ENCODE measurements around the gene NR4A3. TPM values are rescaled to one million over a fixed set of nuclear protein-coding genes. Genes with fewer than 3 reads are reported as not detected.

NR4A3 gene
- total and polyA plus RNA-seq, 2 of the 13 experiments (the other 11 are each of a cell fraction or from before 2014, with no cell fraction given): 0.02 to 0.09 TPM

DNA sequence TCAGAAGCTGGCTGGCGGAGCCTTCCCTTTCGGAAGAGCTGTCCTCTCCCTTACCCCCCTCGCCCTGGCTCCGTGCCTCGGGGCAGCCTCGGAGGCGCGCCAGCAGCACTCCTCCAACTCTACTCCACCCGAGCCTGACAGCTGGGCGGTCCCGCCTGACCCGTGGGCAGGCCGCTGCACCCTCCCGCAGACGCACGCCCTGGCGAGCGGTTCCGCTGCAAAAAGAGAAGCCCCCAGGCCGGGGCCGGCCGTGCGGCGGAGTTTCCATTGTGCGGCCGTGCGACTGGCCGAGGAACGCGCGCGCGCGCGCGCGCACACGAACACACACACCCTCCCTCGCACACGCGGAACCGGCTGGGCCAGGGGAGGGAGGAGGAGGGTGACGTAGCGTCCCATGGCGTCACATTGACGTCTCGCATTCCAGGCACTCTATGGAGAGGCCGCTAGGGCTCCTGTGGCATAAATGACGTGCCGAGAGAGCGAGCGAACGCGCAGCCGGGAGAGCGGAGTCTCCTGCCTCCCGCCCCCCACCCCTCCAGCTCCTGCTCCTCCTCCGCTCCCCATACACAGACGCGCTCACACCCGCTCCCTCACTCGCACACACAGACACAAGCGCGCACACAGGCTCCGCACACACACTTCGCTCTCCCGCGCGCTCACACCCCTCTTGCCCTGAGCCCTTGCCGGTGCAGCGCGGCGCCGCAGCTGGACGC is at the start of gene NR4A3 (continued):
- TF ChIP-seq, protein P1, sequence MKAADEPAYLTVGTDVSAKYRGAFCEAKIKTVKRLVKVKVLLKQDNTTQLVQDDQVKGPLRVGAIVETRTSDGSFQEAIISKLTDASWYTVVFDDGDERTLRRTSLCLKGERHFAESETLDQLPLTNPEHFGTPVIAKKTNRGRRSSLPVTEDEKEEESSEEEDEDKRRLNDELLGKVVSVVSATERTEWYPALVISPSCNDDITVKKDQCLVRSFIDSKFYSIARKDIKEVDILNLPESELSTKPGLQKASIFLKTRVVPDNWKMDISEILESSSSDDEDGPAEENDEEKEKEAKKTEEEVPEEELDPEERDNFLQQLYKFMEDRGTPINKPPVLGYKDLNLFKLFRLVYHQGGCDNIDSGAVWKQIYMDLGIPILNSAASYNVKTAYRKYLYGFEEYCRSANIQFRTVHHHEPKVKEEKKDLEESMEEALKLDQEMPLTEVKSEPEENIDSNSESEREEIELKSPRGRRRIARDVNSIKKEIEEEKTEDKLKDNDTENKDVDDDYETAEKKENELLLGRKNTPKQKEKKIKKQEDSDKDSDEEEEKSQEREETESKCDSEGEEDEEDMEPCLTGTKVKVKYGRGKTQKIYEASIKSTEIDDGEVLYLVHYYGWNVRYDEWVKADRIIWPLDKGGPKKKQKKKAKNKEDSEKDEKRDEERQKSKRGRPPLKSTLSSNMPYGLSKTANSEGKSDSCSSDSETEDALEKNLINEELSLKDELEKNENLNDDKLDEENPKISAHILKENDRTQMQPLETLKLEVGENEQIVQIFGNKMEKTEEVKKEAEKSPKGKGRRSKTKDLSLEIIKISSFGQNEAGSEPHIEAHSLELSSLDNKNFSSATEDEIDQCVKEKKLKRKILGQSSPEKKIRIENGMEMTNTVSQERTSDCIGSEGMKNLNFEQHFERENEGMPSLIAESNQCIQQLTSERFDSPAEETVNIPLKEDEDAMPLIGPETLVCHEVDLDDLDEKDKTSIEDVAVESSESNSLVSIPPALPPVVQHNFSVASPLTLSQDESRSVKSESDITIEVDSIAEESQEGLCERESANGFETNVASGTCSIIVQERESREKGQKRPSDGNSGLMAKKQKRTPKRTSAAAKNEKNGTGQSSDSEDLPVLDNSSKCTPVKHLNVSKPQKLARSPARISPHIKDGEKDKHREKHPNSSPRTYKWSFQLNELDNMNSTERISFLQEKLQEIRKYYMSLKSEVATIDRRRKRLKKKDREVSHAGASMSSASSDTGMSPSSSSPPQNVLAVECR (CRISPR knock-in tag; IDR thresholded peaks at IDR 0.05; ENCODE audit: borderline replicate concordance): peak; percentile 71
- TF ChIP-seq ZNF329 (CRISPR knock-in tag; IDR thresholded peaks at IDR 0.05; ENCODE audit: low read depth): no peak
- TF ChIP-seq, protein P2, sequence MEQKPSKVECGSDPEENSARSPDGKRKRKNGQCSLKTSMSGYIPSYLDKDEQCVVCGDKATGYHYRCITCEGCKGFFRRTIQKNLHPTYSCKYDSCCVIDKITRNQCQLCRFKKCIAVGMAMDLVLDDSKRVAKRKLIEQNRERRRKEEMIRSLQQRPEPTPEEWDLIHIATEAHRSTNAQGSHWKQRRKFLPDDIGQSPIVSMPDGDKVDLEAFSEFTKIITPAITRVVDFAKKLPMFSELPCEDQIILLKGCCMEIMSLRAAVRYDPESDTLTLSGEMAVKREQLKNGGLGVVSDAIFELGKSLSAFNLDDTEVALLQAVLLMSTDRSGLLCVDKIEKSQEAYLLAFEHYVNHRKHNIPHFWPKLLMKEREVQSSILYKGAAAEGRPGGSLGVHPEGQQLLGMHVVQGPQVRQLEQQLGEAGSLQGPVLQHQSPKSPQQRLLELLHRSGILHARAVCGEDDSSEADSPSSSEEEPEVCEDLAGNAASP (CRISPR knock-in tag; IDR thresholded peaks at IDR 0.05; ENCODE audit: borderline replicate concordance): no peak
- peak; percentile 48; the same call in 1 of the 2 replicates for TF ChIP-seq ZNF598 (CRISPR knock-in tag; IDR thresholded peaks at IDR 0.05; ENCODE audit: borderline replicate concordance)
- TF ChIP-seq RNF2 (conservative IDR thresholded peaks at IDR 0.05; ENCODE audit: low read depth): no peak; the same call in 1 of the 2 replicates
- TF ChIP-seq, protein P3, sequence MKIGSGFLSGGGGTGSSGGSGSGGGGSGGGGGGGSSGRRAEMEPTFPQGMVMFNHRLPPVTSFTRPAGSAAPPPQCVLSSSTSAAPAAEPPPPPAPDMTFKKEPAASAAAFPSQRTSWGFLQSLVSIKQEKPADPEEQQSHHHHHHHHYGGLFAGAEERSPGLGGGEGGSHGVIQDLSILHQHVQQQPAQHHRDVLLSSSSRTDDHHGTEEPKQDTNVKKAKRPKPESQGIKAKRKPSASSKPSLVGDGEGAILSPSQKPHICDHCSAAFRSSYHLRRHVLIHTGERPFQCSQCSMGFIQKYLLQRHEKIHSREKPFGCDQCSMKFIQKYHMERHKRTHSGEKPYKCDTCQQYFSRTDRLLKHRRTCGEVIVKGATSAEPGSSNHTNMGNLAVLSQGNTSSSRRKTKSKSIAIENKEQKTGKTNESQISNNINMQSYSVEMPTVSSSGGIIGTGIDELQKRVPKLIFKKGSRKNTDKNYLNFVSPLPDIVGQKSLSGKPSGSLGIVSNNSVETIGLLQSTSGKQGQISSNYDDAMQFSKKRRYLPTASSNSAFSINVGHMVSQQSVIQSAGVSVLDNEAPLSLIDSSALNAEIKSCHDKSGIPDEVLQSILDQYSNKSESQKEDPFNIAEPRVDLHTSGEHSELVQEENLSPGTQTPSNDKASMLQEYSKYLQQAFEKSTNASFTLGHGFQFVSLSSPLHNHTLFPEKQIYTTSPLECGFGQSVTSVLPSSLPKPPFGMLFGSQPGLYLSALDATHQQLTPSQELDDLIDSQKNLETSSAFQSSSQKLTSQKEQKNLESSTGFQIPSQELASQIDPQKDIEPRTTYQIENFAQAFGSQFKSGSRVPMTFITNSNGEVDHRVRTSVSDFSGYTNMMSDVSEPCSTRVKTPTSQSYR (CRISPR knock-in tag; IDR thresholded peaks at IDR 0.05; ENCODE audit: borderline replicate concordance): peak; percentile 17; the same call in 1 of the 2 replicates
- TF ChIP-seq HOXA3 (CRISPR knock-in tag; IDR thresholded peaks at IDR 0.05): peak; percentile 98
- no peak for TF ChIP-seq NFIB (CRISPR knock-in tag; IDR thresholded peaks at IDR 0.05; ENCODE audit: borderline replicate concordance)
- TF ChIP-seq HNRNPH1 (optimal IDR thresholded peaks at IDR 0.05; ENCODE audit: low read depth, low read length): no peak
- TF ChIP-seq ZNF558 (CRISPR knock-in tag; IDR thresholded peaks at IDR 0.05; ENCODE audit: borderline replicate concordance): 0 out of 2 replicates have a peak, but pooled peaks have one; percentile 25
- TF ChIP-seq KDM2A (CRISPR knock-in tag; IDR thresholded peaks at IDR 0.05; ENCODE audit: borderline replicate concordance, low read depth): peak; percentile 90
- TF ChIP-seq MYNN (CRISPR knock-in tag; IDR thresholded peaks at IDR 0.05; ENCODE audit: low read depth): no peak
- 0 out of 2 replicates have a peak, but pooled peaks have one; percentile 20 for TF ChIP-seq DMAP1 (CRISPR knock-in tag; IDR thresholded peaks at IDR 0.05)
- 0 out of 2 replicates have a peak, but pooled peaks have one; percentile 58 for TF ChIP-seq ZNF772 (CRISPR knock-in tag; IDR thresholded peaks at IDR 0.05)
- no peak for TF ChIP-seq ZNF121 (CRISPR knock-in tag; IDR thresholded peaks at IDR 0.05)
- TF ChIP-seq ZNF34 (CRISPR knock-in tag; IDR thresholded peaks at IDR 0.05; ENCODE audit: borderline replicate concordance): no peak
- no peak for TF ChIP-seq GFI1 (CRISPR knock-in tag; IDR thresholded peaks at IDR 0.05; ENCODE audit: borderline replicate concordance)
- peak; percentile 29; the same call in 1 of the 2 replicates for TF ChIP-seq SPEN (CRISPR knock-in tag; IDR thresholded peaks at IDR 0.05; ENCODE audit: low read depth)
- TF ChIP-seq EED (CRISPR knock-in tag; IDR thresholded peaks at IDR 0.05): 0 out of 2 replicates have a peak, but pooled peaks have one; percentile 67
- TF ChIP-seq, protein P4, sequence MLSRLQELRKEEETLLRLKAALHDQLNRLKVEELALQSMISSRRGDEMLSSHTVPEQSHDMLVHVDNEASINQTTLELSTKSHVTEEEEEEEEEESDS (CRISPR knock-in tag; IDR thresholded peaks at IDR 0.05; ENCODE audit: borderline replicate concordance): no peak

Measured in HepG2 (cell line).